ENCODE data around the gene OLFML2A.
"Not testable (repeated sequence)": the region's sequence is repeated elsewhere in the genome, so short reads cannot be mapped to it uniquely, and the experiment has no call there.

OLFML2A gene

GRCh38 chr9:124828489-124829333 lies 51.8 kb downstream of the OLFML2A start:
- H3K36me3 ChIP-seq (ENCODE audit: control insufficient read depth, insufficient read depth, low read length) = no peaks in the 10 kb centered on the region
- H3K27me3 ChIP-seq (ENCODE audit: control insufficient read depth, insufficient read depth, low read length) = no peaks in the 10 kb centered on the region
- no peaks in the 10 kb centered on the region for H3K4me1 ChIP-seq (ENCODE audit: control insufficient read depth, insufficient read depth, low read length)
- H3K9me3 ChIP-seq (ENCODE audit: control insufficient read depth, low read length) = no peaks in the 10 kb centered on the region
- no peak overlapping the region for H3K9ac ChIP-seq (ENCODE audit: low read length)
- H3K4me3 ChIP-seq (ENCODE audit: low read length) = no peak overlapping the region

- no peaks in the 10 kb centered on the region for H3K9me3 ChIP-seq (ENCODE audit: control insufficient read depth, low read length)
- H3K36me3 ChIP-seq (ENCODE audit: control insufficient read depth, insufficient read depth, low read length) = no peaks in the 10 kb centered on the region
- no peaks in the 10 kb centered on the region for H3K27me3 ChIP-seq (ENCODE audit: control insufficient read depth, insufficient read depth, low read length)
- H3K4me1 ChIP-seq (ENCODE audit: control insufficient read depth, insufficient read depth, low read length) = no peaks in the 10 kb centered on the region
- no peak overlapping the region for H3K4me3 ChIP-seq (ENCODE audit: low read length)
- no peak overlapping the region for H3K9ac ChIP-seq (ENCODE audit: low read length)
Observed at GRCh38 chr9:124829334-124829669, 52.4 kb downstream of the OLFML2A start.

- Histone ChIP-seq H3K36me3 (ENCODE audit: control insufficient read depth, insufficient read depth, low read length) (no peaks in the 10 kb centered on the region), H3K9ac (ENCODE audit: low read length) (no peak overlapping the region), H3K9me3 (ENCODE audit: control insufficient read depth, low read length) (no peaks in the 10 kb centered on the region), H3K4me3 (ENCODE audit: low read length) (no peak overlapping the region), H3K27me3 (ENCODE audit: control insufficient read depth, insufficient read depth, low read length) (no peaks in the 10 kb centered on the region), H3K4me1 (ENCODE audit: control insufficient read depth, insufficient read depth, low read length) (peaks cover 11% of the 10 kb centered on the region)
Observed at GRCh38 chr9:124830593-124830992, 53.7 kb downstream of the OLFML2A start.

GRCh38 chr9:124831642-124832364 lies 54.9 kb downstream of the OLFML2A start:
- no peaks in the 10 kb centered on the region for H3K9me3 ChIP-seq (ENCODE audit: control insufficient read depth, low read length)
- H3K36me3 ChIP-seq (ENCODE audit: control insufficient read depth, insufficient read depth, low read length) = no peaks in the 10 kb centered on the region
- H3K9ac ChIP-seq (ENCODE audit: low read length) = no peak overlapping the region
- no peak overlapping the region for H3K4me3 ChIP-seq (ENCODE audit: low read length)
- peaks cover 4% of the 10 kb centered on the region for H3K27me3 ChIP-seq (ENCODE audit: control insufficient read depth, insufficient read depth, low read length)
- peaks cover 11% of the 10 kb centered on the region for H3K4me1 ChIP-seq (ENCODE audit: control insufficient read depth, insufficient read depth, low read length)

- H3K9me3 ChIP-seq (ENCODE audit: control insufficient read depth, low read length) = no peaks in the 10 kb centered on the region
- peaks cover 4% of the 10 kb centered on the region for H3K27me3 ChIP-seq (ENCODE audit: control insufficient read depth, insufficient read depth, low read length)
- H3K36me3 ChIP-seq (ENCODE audit: control insufficient read depth, insufficient read depth, low read length) = no peaks in the 10 kb centered on the region
- no peak overlapping the region for H3K9ac ChIP-seq (ENCODE audit: low read length)
- H3K4me1 ChIP-seq (ENCODE audit: control insufficient read depth, insufficient read depth, low read length) = peaks cover 11% of the 10 kb centered on the region
- no peak overlapping the region for H3K4me3 ChIP-seq (ENCODE audit: low read length)
Observed at GRCh38 chr9:124834591-124834990, 57.7 kb downstream of the OLFML2A start.

GRCh38 chr9:124835026-124835557 lies 58.2 kb downstream of the OLFML2A start:
- Histone ChIP-seq H3K27me3 (ENCODE audit: control insufficient read depth, insufficient read depth, low read length) (peaks cover 4% of the 10 kb centered on the region), H3K36me3 (ENCODE audit: control insufficient read depth, insufficient read depth, low read length) (no peaks in the 10 kb centered on the region), H3K4me1 (ENCODE audit: control insufficient read depth, insufficient read depth, low read length) (peaks cover 11% of the 10 kb centered on the region), H3K9me3 (ENCODE audit: control insufficient read depth, low read length) (no peaks in the 10 kb centered on the region), H3K4me3 (ENCODE audit: low read length) (no peak overlapping the region), H3K9ac (ENCODE audit: low read length) (no peak overlapping the region)

- peaks cover 11% of the 10 kb centered on the region for H3K4me1 ChIP-seq (ENCODE audit: control insufficient read depth, insufficient read depth, low read length)
- not testable (repeated sequence) for H3K36me3 ChIP-seq (ENCODE audit: control insufficient read depth, insufficient read depth, low read length); H3K4me3 ChIP-seq (ENCODE audit: low read length); H3K9ac ChIP-seq (ENCODE audit: low read length); H3K9me3 ChIP-seq (ENCODE audit: control insufficient read depth, low read length); H3K27me3 ChIP-seq (ENCODE audit: control insufficient read depth, insufficient read depth, low read length)
Observed at GRCh38 chr9:124838132-124838531, 61.2 kb downstream of the OLFML2A start.

GRCh38 chr9:124838567-124839275 lies 61.8 kb downstream of the OLFML2A start:
- H3K4me1 ChIP-seq (ENCODE audit: control insufficient read depth, insufficient read depth, low read length) = peaks cover 11% of the 10 kb centered on the region
- H3K27me3 ChIP-seq (ENCODE audit: control insufficient read depth, insufficient read depth, low read length); H3K9ac ChIP-seq (ENCODE audit: low read length); H3K36me3 ChIP-seq (ENCODE audit: control insufficient read depth, insufficient read depth, low read length); H3K4me3 ChIP-seq (ENCODE audit: low read length); H3K9me3 ChIP-seq (ENCODE audit: control insufficient read depth, low read length): not testable (repeated sequence)

- peaks cover 8% of the 10 kb centered on the region for H3K4me1 ChIP-seq (ENCODE audit: control insufficient read depth, insufficient read depth, low read length)
- H3K9me3 ChIP-seq (ENCODE audit: control insufficient read depth, low read length) = no peaks in the 10 kb centered on the region
- peaks cover 4% of the 10 kb centered on the region for H3K27me3 ChIP-seq (ENCODE audit: control insufficient read depth, insufficient read depth, low read length)
- no peak overlapping the region for H3K4me3 ChIP-seq (ENCODE audit: low read length)
- H3K9ac ChIP-seq (ENCODE audit: low read length) = no peak overlapping the region
- H3K36me3 ChIP-seq (ENCODE audit: control insufficient read depth, insufficient read depth, low read length) = no peaks in the 10 kb centered on the region
Observed at GRCh38 chr9:124839612-124840299, 62.8 kb downstream of the OLFML2A start.

GRCh38 chr9:124840300-124840833 lies 63.4 kb downstream of the OLFML2A start:
- Histone ChIP-seq H3K4me3 (ENCODE audit: low read length) (no peak overlapping the region), H3K9me3 (ENCODE audit: control insufficient read depth, low read length) (no peaks in the 10 kb centered on the region), H3K4me1 (ENCODE audit: control insufficient read depth, insufficient read depth, low read length) (peaks cover 1% of the 10 kb centered on the region), H3K9ac (ENCODE audit: low read length) (no peak overlapping the region), H3K36me3 (ENCODE audit: control insufficient read depth, insufficient read depth, low read length) (no peaks in the 10 kb centered on the region), H3K27me3 (ENCODE audit: control insufficient read depth, insufficient read depth, low read length) (peaks cover 4% of the 10 kb centered on the region)

GRCh38 chr9:124841075-124841821 lies 64.3 kb downstream of the OLFML2A start:
- Histone ChIP-seq H3K27me3 (ENCODE audit: control insufficient read depth, insufficient read depth, low read length) (peaks cover 4% of the 10 kb centered on the region), H3K4me1 (ENCODE audit: control insufficient read depth, insufficient read depth, low read length) (no peaks in the 10 kb centered on the region), H3K36me3 (ENCODE audit: control insufficient read depth, insufficient read depth, low read length) (no peaks in the 10 kb centered on the region), H3K9me3 (ENCODE audit: control insufficient read depth, low read length) (no peaks in the 10 kb centered on the region), H3K4me3 (ENCODE audit: low read length) (no peak overlapping the region), H3K9ac (ENCODE audit: low read length) (no peak overlapping the region)

Data from mucosa of stomach (tissue), 1 donor.